GM18502 (cell line): ENCODE results near the gene MYO16.
A peak's percentile ranks its signal among the peaks of the same experiment; 100 is the strongest.

Experiments
- ATAC-seq: cut with Tn5 transposase; IDR thresholded peaks from one replicate; pipeline ENCODE4 v1.9.1; 2021; ENCODE audit warnings: mild to moderate bottlenecking; ENCODE audit not compliant: unreplicated experiment, poor library complexity

Gene MYO16

GRCh38 chr13:108629181-108629752, at the start of gene MYO16:
MYO16 (plus strand) TSS chr13:108629611; CDS start chr13:108629845, 234 bp downstream.
- no peak for ATAC-seq

GRCh38 chr13:108586826-108587225, 42.6 kb upstream of the MYO16 start:
- ATAC-seq = no peak

- no peak for ATAC-seq
Measured at GRCh38 chr13:108588516-108588915, 40.9 kb upstream of the MYO16 start.

GRCh38 chr13:108594153-108594552, 35.3 kb upstream of the MYO16 start:
- no peak for ATAC-seq

- no peak for ATAC-seq
Measured at GRCh38 chr13:108595436-108596274, 33.8 kb upstream of the MYO16 start.

- no peak for ATAC-seq
Measured at GRCh38 chr13:108597943-108598342, 31.5 kb upstream of the MYO16 start.

- no peak for ATAC-seq
Measured at GRCh38 chr13:108606424-108606823, 23.0 kb upstream of the MYO16 start.

GRCh38 chr13:108609353-108609752, 20.1 kb upstream of the MYO16 start:
- ATAC-seq = peak; percentile 57

- no peak for ATAC-seq
Measured at GRCh38 chr13:108610507-108610906, 18.9 kb upstream of the MYO16 start.

- no peak for ATAC-seq
Measured at GRCh38 chr13:108615241-108615640, 14.2 kb upstream of the MYO16 start.

GRCh38 chr13:108618233-108618632, 11.2 kb upstream of the MYO16 start:
- ATAC-seq = no peak

- ATAC-seq = no peak
Measured at GRCh38 chr13:108621462-108621861, 7.9 kb upstream of the MYO16 start.

- ATAC-seq = no peak
Measured at GRCh38 chr13:108624108-108624507, 5.3 kb upstream of the MYO16 start.

GRCh38 chr13:108624979-108625378, 4.4 kb upstream of the MYO16 start:
- no peak for ATAC-seq

- no peak for ATAC-seq
Measured at GRCh38 chr13:108629988-108630387, 577 bp downstream of the MYO16 start.

GRCh38 chr13:108632649-108633167, 3.3 kb downstream of the MYO16 start:
- no peak for ATAC-seq

GRCh38 chr13:108638901-108639300, 9.5 kb downstream of the MYO16 start:
- no peak for ATAC-seq

- ATAC-seq = no peak
Measured at GRCh38 chr13:108643646-108644353, 14.4 kb downstream of the MYO16 start.

- ATAC-seq = no peak
Measured at GRCh38 chr13:108645376-108645775, 16.0 kb downstream of the MYO16 start.

GRCh38 chr13:108650271-108650670, 20.9 kb downstream of the MYO16 start:
- ATAC-seq = no peak

GRCh38 chr13:108656742-108657141, 27.3 kb downstream of the MYO16 start:
- no peak for ATAC-seq
